Body of pancreas (tissue), 4 donors: ENCODE results near the gene RET. TPM values are rescaled to one million over a fixed set of nuclear protein-coding genes. Genes with fewer than 3 reads are reported as not detected.

ENCODE experiments used
- ATAC-seq: fragments of 150-250 bp; one replicate; pipeline ENCODE4 v1.9.1; 2016
- DNase-seq, 4 donors: peaks; one replicate each; pipeline ENCODE4 v3.0.0-alpha.2; 2019
- H3K27ac ChIP-seq, 4 donors: fragments of 200-600 bp; sonication (generic); 1 replicate in 3 of 4; 2 replicates in 1 of 4; pipeline versions ENCODE4 v1.5.1 to v1.6.1; 2016 to 2019; ENCODE audit warnings: mild to moderate bottlenecking in 1 of 4, mixed read lengths in 1 of 4, moderate library complexity in 1 of 4
- H3K27me3 ChIP-seq, 2 donors: fragments of 200-600 bp; sonication (generic); one replicate each; pipeline ENCODE4 v1.6.0; 2016; ENCODE audit warnings: mild to moderate bottlenecking in 1 of 2
- H3K36me3 ChIP-seq, 2 donors: fragments of 200-600 bp; sonication (generic); replicated peaks in 1 of 2; 2 replicates each; pipeline ENCODE4 v1.5.1; 2016; ENCODE audit warnings: low read depth in 2 of 2; ENCODE audit not compliant: insufficient read depth in 1 of 2
- H3K4me1 ChIP-seq: fragments of 200-600 bp; sonication (generic); one replicate; pipeline ENCODE4 v1.6.0; 2016
- H3K4me3 ChIP-seq, 2 donors: fragments of 200-600 bp; sonication (generic); 1 replicate in 1 of 2; 2 replicates in 1 of 2; pipeline ENCODE4 v1.5.1; 2016 to 2019
- H3K9me3 ChIP-seq, 3 donors: fragments of 200-600 bp; sonication (generic); 1 replicate in 2 of 3; 2 replicates in 1 of 3; pipeline ENCODE4 v1.5.1; 2016
- POLR2A ChIP-seq, 3 donors: fragments of 450-650 bp; IDR thresholded peaks; one replicate each; pipeline ENCODE4 v1.6.1; 2016; ENCODE audit warnings: antibody characterized with exemption in 3 of 3, mild to moderate bottlenecking in 2 of 3
- WGBS, 2 donors: methylation state at CpG; one replicate each; pipeline ENCODE4 v1.1.5; 2017; 5-methylcytosine and 5-hydroxymethylcytosine counted together
- intact Hi-C: fragments of 100-400 bp; cut with DNase I; formaldehyde crosslinking; loops from one replicate; pipeline ENCODE4 v1.15.1; 2023
- total RNA-seq, 2 donors: library from RNA; depleted of rRNA; stranded (reverse); fragments of >200 nt; gene quantifications; one replicate each; pipeline ENCODE4 v1.1.0, GENCODE V29; 2016
- TF ChIP-seq, protein P1 (sequence below), 7 experiments: fragments of 450-650 bp in 4 of 7; fragments of 200-600 bp in 3 of 7; sonication (generic) in 3 of 7; IDR thresholded peaks; one replicate each; pipeline ENCODE4 v1.5.1; 2016 to 2019; ENCODE audit warnings: antibody characterized with exemption in 7 of 7

The RET gene
- total RNA-seq, 2 donors from 2014 or later, result 0.78 to 1.6 TPM

DNA sequence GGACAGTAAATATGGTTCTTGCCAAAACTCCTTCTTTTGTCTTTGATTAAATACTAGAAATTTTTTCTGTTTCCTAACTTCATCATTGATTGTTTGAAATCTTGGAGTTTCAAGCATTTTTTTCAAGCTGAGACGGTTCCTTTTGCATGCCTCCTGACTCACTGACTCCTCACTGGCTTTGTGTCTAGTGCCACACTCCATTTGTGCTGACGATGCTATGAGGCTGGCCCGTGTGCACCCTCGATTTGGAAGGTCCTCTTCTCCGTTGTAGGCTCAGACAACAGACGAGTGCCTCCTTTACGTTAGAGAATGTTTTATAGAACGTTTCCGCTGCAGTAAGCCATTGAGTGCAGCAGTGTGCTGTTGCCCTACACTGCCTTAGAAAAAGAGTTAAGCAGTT, 50.6 kb downstream of the RET start:
- ATAC-seq (no peak), DNase-seq (no peak)
- no peaks in the 10 kb centered on the region for H3K9me3 ChIP-seq
- H3K27ac ChIP-seq, result no peak overlapping the region
- H3K36me3 ChIP-seq, result no peaks in the 10 kb centered on the region
- TF ChIP-seq, protein P1, sequence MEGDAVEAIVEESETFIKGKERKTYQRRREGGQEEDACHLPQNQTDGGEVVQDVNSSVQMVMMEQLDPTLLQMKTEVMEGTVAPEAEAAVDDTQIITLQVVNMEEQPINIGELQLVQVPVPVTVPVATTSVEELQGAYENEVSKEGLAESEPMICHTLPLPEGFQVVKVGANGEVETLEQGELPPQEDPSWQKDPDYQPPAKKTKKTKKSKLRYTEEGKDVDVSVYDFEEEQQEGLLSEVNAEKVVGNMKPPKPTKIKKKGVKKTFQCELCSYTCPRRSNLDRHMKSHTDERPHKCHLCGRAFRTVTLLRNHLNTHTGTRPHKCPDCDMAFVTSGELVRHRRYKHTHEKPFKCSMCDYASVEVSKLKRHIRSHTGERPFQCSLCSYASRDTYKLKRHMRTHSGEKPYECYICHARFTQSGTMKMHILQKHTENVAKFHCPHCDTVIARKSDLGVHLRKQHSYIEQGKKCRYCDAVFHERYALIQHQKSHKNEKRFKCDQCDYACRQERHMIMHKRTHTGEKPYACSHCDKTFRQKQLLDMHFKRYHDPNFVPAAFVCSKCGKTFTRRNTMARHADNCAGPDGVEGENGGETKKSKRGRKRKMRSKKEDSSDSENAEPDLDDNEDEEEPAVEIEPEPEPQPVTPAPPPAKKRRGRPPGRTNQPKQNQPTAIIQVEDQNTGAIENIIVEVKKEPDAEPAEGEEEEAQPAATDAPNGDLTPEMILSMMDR (IDR thresholded peaks at IDR 0.05), result no peak
- no peak for TF ChIP-seq POLR2A (IDR thresholded peaks at IDR 0.05)
- intact Hi-C loops, result no loop called here
- WGBS, 2 donors, result 67 to 71% methylated on average over 9 of the region's 9 CpGs
- H3K4me1 ChIP-seq, result no peaks in the 10 kb centered on the region
- H3K27me3 ChIP-seq, result no peaks in the 10 kb centered on the region
- H3K4me3 ChIP-seq, result no peak overlapping the region

DNA sequence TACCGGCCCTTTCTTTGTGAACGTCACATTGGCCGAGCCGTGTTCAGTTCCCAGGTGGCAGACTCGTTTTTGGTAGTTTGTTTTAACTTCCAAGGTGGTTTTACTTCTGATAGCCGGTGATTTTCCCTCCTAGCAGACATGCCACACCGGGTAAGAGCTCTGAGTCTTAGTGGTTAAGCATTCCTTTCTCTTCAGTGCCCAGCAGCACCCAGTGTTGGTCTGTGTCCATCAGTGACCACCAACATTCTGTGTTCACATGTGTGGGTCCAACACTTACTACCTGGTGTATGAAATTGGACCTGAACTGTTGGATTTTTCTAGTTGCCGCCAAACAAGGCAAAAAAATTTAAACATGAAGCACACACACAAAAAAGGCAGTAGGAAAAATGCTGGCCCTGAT, 51.5 kb downstream of the RET start:
- H3K4me1 ChIP-seq, result no peaks in the 10 kb centered on the region
- H3K4me3 ChIP-seq, result no peak overlapping the region
- H3K27ac ChIP-seq, result no peak overlapping the region
- 76 to 84% methylated on average over 8 of the region's 8 CpGs for WGBS, 2 donors
- DNase-seq, result no peak
- intact Hi-C loops, result no loop called here
- H3K27me3 ChIP-seq, result no peaks in the 10 kb centered on the region
- no peaks in the 10 kb centered on the region for H3K9me3 ChIP-seq
- no peak for ATAC-seq
- TF ChIP-seq POLR2A (IDR thresholded peaks at IDR 0.05), result no peak
- TF ChIP-seq, protein P1 (IDR thresholded peaks at IDR 0.05), result no peak
- no peaks in the 10 kb centered on the region for H3K36me3 ChIP-seq

DNA sequence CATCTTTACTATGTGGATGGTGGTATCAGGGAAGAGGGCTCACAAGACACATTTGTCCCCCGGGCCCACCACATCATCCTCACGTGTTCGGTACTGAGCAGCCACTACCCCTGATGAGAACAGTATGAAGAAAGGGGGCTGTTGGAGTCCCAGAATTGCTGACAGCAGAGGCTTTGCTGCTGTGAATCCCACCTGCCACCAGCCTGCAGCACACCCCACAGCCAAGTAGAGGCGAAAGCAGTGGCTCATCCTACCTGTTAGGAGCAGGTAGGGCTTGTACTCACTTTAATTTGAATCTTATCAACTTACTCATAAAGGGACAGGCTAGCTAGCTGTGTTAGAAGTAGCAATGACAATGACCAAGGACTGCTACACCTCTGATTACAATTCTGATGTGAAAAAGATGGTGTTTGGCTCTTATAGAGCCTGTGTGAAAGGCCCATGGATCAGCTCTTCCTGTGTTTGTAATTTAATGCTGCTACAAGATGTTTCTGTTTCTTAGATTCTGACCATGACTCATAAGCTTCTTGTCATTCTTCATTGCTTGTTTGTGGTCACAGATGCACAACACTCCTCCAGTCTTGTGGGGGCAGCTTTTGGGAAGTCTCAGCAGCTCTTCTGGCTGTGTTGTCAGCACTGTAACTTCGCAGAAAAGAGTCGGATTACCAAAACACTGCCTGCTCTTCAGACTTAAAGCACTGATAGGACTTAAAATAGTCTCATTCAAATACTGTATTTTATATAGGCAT, 52.3 kb downstream of the RET start:
- TF ChIP-seq POLR2A (IDR thresholded peaks at IDR 0.05), result no peak
- TF ChIP-seq, protein P1 (IDR thresholded peaks at IDR 0.05), result no peak
- Histone ChIP-seq H3K27ac (peak overlapping the region in 1 of 4 donors; percentile 59), H3K27me3 (no peaks in the 10 kb centered on the region), H3K9me3 (no peaks in the 10 kb centered on the region), H3K4me1 (no peaks in the 10 kb centered on the region), H3K4me3 (no peak overlapping the region), H3K36me3 (no peaks in the 10 kb centered on the region)
- WGBS, 2 donors, result 73 to 84% methylated on average over 6 of the region's 6 CpGs
- DNase-seq (peak in 1 of 4 donors; percentile 64), ATAC-seq (peak; percentile 47)
- intact Hi-C loops, result no loop called here

DNA sequence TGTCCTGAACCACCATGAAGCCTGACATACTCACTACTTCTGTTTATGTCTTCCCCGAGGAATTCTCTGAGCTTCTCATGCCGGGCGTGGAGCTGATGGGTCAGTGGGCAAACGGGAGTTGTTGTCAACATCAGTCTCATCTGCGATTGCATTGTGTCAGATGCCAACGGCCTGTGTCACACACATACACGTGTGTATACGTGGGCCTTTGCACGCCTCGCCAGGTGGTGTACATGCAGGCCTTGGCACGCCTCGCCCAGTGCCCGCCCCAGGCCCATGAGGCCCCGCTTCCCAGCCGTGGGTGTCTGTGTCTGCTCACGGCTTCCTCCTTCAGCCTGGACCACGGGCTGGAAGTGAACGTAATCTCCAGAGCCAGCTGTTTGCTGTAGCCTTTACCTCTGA, 53.9 kb downstream of the RET start:
- intact Hi-C loops, result no loop called here

More for the DNA sequence above, 53.9 kb downstream of the RET start:
- no peaks in the 10 kb centered on the region for H3K4me1 ChIP-seq
- no peak overlapping the region for H3K27ac ChIP-seq
- ATAC-seq (no peak), DNase-seq (no peak)
- TF ChIP-seq, protein P1 (IDR thresholded peaks at IDR 0.05), result no peak
- TF ChIP-seq POLR2A (IDR thresholded peaks at IDR 0.05), result no peak
- 76 to 77% methylated on average over 10 to 18 of the region's 18 CpGs for WGBS, 2 donors
- H3K4me3 ChIP-seq, result no peak overlapping the region
- H3K9me3 ChIP-seq, result no peaks in the 10 kb centered on the region
- no peaks in the 10 kb centered on the region for H3K27me3 ChIP-seq
- no peaks in the 10 kb centered on the region for H3K36me3 ChIP-seq
